GM19438 (cell line): ENCODE data around the gene PEX6.
A peak's percentile ranks its signal among the peaks of the same experiment; 100 is the strongest.
"Not testable (repeated sequence)": the region's sequence is repeated elsewhere in the genome, so short reads cannot be mapped to it uniquely, and the experiment has no call there.

ENCODE experiments used
- ATAC-seq: cut with Tn5 transposase; IDR thresholded peaks from one replicate; pipeline ENCODE4 v1.9.1; 2021; ENCODE audit warnings: low read depth; ENCODE audit not compliant: unreplicated experiment

PEX6 gene

GRCh38 chr6:42968783-42969182, 10.2 kb downstream of the PEX6 start:
- ATAC-seq, result no peak

DNA sequence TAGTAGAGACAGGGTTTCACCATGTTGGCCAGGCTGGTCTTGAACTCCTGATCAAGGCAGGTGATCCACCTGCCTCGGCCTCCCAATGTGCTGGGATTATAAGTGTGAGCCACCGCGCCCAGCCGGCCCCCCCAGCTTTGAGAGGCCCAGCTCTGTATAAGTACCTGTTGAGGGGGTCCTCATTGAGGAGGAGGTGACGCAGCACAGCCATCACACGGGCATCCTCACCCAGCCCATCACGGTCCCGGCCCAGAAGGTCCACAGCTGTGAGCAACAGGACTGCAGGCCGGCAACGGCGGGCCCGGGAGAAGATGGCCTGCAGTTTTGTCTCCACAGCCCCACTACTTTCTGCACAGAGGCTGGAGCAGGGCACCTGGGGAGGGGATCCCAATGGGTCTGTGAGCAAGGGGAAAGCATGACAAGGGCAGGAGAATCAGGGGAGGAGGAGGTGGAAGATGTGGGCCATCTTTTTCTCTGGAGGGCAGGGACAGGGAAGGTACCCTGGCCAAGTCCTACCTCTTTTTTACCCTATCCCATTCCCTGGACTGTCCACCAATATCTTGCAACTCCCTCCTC, 10.8 kb downstream of the PEX6 start:
- no peak for ATAC-seq

DNA sequence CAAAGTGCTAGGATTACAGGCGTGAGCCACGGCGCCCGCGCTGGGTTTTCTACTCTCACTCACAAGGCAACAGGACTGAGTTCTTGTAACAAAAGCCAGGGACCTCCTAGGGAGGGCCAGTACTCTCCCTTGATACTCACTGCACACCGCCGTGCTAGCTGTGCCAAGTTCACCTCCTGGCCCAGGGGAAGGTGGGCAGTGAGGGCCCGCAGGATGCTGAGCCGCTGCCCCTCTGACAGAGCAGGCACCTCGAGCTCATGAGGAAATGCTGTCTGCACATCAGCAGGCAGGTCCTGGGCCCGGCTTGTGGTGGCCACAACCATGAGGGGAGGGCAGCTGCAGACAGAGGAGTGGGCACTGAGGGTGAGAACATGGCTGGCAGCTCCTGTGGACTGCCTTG, 11.8 kb downstream of the PEX6 start:
- ATAC-seq, result no peak

- ATAC-seq, result no peak
Measured at GRCh38 chr6:42966571-42966970, 12.4 kb downstream of the PEX6 start.

DNA sequence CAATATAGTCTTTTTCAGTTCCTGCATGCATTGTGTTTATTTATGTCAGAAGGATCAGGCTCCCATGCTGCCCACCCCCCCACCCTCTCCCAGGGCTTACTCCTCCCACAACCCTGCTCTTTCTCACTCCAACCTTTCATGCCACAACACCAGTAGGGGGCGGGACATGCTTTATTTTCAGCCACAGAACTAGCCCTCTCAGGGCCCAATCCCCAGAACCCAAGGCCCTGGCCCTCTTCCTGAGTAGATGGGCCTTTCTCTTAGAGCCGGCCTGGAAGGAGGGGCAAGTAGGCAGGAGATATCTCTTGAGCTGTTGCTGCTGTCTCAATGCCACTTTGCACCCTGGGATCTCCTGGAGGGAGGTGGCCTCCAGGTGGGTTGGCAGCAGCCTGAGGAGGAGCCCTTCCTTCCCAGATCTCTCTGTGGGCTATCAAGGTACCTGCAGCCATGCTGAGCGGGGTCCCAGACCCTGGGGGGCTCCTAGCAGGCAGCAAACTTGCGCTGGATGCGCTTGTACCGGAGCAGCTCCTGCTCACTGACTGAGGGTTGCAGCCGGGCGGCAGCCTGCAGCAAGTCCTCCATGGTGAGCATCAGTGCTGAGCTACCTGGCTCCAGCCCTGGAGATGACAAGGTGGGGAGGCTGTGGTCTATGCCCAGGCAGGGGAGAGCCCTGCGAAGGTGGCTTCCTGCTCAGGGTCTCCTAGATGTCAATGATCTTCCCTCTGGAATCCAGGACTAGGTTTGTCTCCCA, 15.0 kb downstream of the PEX6 start:
- ATAC-seq, result no peak

DNA sequence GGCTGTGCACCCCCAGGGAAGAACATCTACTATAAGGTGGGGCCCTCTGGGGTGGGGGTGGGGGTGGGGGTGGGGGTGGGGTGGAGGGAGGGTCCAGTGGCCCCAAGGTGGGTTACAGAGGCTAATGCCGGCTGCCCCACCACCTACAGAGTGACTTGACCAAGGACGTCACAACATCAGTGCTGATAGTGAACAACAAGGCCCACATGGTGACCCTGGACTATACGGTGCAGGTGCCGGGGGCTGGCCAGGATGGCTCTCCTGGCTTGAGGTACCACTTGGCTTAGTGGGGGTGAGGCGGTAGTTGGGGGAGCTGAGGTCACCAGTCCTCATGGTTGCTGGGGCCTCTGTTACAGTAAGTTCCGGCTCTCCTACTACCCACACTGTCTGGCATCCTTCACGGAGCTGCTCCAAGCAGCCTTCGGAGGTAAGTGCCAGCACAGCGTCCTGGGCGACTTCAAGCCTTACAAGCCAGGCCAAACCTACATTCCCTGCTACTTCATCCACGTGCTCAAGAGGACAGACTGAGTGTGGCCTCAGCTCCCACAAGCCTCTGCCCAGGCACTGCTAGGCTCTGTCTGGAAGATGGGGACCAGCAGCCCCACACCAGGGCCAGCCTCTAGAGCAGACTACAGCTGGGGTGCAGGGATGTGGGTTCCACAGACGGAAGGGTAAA, 15.7 kb downstream of the PEX6 start:
- no peak for ATAC-seq

- ATAC-seq, result no peak
Measured at GRCh38 chr6:42962502-42963178, 16.3 kb downstream of the PEX6 start.

GRCh38 chr6:42962096-42962495, 16.9 kb downstream of the PEX6 start:
- no peak for ATAC-seq

GRCh38 chr6:42961020-42961470, 17.9 kb downstream of the PEX6 start:
- ATAC-seq, result no peak

GRCh38 chr6:42960243-42961019, 18.6 kb downstream of the PEX6 start, which contains the start of gene GNMT:
Gene GNMT, plus strand, starts transcription at chr6:42960754. Its CDS starts 14 bp downstream, at chr6:42960768.
- ATAC-seq, result peak; percentile 71

DNA sequence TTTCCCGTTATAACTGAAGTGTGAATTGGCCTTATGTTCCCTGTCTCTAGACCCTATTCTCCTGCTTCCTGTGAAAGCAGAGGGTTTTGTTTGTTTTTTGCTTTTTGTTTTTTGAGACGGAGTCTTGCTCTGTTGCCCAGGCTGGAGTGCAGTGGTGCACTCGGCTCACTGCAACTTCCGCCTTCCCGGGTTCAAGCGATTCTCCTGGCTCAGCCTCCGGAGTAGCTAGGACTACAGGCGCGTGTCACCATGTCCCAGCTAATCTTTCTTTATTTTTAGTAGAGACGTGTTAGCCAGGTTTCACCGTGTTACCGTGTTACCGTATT, 19.1 kb downstream of the PEX6 start:
- no peak for ATAC-seq

GRCh38 chr6:42958125-42958524, 20.9 kb downstream of the PEX6 start:
- ATAC-seq, result no peak

DNA sequence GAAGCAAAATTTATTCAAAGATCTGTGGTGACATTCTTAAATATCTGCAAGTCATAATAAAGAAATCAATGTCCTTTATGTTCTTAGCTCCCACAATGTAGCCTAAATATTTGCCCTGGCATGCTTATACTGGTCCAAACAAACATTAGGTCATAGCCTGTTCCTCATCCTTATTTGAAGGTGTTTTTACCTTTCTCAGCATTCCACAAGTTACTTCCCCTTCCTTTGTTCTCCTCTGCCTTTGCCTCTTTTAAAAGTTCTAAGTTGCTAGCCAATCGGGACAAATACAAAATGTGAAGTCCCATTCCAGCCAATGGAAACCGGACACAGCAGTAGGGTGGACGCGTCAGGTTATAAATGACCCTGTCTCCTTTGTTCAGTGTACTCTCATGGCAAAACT, 24.6 kb downstream of the PEX6 start:
- ATAC-seq, result not testable (repeated sequence)

DNA sequence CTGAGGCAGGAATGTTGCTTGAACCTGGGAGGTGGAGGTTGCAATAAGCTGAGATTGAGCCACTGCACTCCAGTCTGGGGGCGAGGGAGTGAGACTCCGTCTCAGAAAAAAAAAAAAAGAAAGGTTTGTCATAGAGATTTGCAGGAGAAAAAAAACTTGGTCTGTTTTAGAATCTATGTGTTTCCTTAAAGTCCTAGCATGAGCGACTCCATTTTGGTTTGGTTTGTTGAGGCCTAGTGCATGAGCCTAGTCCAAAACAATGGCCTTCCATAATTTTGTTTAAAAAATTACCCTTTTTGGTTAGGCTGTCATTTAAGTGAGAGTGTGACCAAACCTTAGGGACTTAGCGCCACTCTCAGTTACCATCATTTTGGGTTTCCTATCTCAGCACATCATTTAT, 26.6 kb downstream of the PEX6 start:
- ATAC-seq, result no peak

DNA sequence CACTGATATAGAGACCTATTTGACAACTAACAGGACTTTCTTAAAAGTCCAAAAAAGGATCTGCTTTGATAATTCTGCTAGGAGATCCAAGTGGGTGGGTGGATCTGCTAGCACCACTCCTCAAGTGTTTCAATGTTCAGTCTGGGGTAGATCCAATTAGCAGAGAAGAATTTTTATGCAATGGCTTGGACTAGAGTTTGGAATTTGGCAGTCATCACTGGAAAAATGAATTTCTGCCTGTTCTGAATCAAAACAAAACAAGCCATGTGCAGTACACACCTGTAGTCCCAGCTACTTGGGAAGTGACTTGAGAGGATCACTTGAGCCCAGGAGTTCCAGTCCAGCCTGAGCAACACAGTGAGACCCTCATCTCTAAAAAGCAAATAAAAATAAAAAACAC, 31.0 kb downstream of the PEX6 start:
- no peak for ATAC-seq

DNA sequence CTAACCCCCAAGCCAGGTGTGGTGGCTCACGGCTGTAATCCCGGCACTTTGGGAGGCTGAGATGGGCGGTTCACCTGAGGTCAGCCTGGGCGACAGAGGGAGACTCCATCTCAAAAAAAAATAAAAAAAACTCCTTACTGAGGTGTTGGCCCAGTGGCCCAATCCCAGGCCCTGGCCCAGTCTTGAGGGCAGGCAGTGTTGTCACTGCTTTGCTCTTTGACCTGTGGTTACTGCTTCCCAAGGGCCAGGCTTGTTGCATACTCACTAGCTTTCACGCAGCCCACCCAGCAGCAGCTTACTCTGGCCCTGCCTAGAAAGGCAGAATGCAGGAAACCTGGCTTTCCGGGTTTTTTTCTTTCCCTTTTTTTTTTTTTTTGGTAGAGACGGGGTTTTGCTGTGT, 36.5 kb downstream of the PEX6 start:
- no peak for ATAC-seq

GRCh38 chr6:42941356-42941755, 37.6 kb downstream of the PEX6 start:
- not testable (repeated sequence) for ATAC-seq

- no peak for ATAC-seq
Measured at GRCh38 chr6:42940493-42941045, 38.4 kb downstream of the PEX6 start.

GRCh38 chr6:42939810-42940167, 39.2 kb downstream of the PEX6 start:
- no peak for ATAC-seq
